ENCODE results near the gene PSAPL1.

PSAPL1 gene

DNA sequence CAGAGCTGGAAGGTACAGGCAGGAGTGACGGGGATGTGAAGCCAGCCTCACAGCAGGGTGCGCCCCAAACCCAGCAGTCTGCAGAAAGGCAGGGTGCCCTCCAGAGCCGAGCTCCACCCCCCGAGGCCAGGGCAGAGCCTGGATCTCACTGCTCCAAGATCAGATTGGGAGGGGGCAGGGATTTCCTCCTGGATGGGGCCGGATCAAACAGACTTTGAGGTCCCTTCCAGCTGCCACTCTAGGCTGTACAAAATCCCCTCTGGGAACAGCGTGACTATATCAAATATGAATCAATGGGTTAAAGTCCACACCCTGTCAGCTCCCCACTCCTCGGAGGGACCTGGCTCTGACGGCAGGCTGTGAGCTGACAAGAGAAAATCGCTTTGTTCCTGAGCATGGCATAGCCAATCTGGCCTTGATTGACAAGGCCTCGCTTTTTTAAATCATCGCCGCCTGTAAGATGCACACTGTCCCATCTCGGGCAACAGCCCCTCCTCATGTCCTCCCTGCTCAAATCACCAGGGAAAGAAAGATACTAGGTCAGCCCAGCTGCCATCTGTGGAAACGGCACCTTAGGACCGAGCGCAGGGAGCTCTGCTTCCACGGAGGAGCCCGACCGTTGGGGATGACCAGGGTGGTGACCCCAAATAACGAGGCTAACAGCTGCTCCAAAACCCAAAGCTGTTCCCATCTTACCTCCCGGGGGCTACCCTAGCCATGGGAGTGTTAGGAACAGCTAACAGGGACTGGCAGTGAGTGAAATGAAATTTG lies 39.9 kb downstream of the PSAPL1 start:
- no peaks in the 10 kb centered on the region for H3K36me3 Mint-ChIP-seq
- H3K4me1 Mint-ChIP-seq, result no peaks in the 10 kb centered on the region
- peaks cover 11% of the 10 kb centered on the region for H3K27me3 Mint-ChIP-seq
- no peak for DNase-seq
- H3K27ac Mint-ChIP-seq, result no peak overlapping the region
- CTCF ChIA-PET, result no interaction called here
- no peak overlapping the region for H3K4me3 Mint-ChIP-seq
- no peaks in the 10 kb centered on the region for H3K9me3 Mint-ChIP-seq

DNA sequence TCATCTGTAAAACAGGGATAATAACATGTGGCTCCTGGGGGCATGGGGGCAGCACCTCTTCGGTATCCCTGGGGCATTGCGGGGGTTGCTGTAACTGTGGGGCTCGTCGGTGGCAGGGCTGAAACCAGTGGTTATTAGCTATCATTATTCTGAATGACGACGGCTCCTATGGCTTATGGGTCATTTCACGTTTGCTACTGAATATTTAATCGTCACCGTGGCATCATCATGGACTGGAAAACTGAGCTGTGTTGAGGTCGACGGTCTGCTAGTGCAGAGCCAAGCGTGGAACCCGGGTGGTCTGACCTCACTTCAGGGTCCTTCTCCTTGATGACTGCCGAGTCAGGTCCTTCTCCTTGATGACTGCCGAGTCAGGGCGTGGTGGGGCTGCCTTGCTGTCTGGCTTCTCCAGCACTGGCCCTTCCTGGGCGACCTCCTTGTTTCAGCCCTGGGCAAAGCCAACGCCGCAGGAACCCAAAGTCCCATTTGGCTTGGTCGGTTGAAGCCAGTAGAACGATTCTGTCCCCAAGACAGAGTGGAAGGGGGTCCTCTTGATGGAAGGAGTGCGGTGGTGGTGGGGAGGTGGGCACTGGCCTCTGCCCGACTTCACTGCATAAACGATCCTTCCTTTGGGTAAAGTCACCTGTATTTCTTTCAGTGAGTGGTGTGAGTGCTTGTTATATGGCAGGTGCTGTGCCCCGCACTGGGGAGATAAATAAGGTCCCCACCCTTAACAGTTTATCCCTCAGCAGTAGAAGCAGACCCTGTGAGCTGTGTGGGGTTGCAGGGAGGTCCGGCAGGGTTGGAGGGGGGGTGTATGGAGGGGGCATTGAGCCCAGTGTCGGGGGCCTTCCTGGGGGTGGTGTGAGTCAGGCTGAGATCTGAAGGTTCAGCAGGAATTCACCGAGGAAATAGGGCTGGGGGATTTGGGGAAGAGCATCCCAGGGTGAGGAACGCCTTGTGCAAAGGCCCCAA lies 40.8 kb downstream of the PSAPL1 start:
- H3K4me1 Mint-ChIP-seq, result no peaks in the 10 kb centered on the region
- peaks cover 11% of the 10 kb centered on the region for H3K27me3 Mint-ChIP-seq
- H3K36me3 Mint-ChIP-seq, result no peaks in the 10 kb centered on the region
- DNase-seq, result no peak
- no peaks in the 10 kb centered on the region for H3K9me3 Mint-ChIP-seq
- H3K4me3 Mint-ChIP-seq, result no peak overlapping the region
- CTCF ChIA-PET, result no interaction called here
- no peak overlapping the region for H3K27ac Mint-ChIP-seq

DNA sequence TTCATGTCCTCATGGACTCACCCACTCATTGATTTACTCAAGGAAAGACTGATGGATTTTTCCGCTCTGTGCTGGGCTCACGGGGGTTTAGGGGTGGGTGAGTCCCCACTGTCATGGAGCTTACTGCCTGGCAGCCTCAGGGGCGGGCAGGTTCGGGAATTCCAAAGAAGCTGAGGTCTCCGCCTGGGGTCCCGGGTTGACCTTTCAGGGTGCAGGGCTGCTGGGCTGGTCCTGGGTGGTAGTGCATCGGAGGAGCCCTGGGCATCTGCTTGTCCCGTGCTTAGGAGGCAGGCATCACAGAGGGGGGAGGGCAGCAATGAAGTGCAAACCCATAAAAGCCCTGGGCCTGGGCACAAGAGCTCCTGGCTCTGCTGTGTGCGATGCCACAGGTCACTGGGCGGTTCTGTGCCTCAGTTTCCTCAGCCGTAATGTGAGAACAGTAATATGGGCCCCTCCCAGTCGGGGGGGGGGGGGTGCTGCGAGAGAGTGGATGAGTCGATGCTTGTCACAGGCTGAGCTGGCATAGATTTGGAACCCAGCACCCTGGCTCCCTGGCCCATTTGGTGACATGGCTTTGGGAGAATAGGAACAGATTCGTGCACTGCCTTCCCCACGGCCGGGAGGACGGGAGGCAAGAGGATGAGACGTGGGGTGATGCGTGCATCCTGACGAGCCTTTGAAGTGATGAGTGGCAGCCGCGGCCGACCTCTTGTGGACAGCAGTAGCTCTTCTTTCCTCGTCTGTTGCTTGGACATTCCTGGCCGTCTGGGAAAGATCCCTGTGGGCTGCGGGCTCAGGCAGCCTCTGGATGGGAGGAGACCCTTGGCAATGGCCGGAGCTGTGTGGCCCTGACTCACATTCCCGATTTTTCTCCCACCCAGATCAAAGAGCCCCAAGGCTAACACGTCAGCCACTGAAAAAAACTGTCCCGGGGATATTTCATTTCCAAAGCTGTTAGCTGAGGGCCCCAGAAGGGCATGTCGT lies 42.0 kb downstream of the PSAPL1 start:
- no peak for DNase-seq

DNA sequence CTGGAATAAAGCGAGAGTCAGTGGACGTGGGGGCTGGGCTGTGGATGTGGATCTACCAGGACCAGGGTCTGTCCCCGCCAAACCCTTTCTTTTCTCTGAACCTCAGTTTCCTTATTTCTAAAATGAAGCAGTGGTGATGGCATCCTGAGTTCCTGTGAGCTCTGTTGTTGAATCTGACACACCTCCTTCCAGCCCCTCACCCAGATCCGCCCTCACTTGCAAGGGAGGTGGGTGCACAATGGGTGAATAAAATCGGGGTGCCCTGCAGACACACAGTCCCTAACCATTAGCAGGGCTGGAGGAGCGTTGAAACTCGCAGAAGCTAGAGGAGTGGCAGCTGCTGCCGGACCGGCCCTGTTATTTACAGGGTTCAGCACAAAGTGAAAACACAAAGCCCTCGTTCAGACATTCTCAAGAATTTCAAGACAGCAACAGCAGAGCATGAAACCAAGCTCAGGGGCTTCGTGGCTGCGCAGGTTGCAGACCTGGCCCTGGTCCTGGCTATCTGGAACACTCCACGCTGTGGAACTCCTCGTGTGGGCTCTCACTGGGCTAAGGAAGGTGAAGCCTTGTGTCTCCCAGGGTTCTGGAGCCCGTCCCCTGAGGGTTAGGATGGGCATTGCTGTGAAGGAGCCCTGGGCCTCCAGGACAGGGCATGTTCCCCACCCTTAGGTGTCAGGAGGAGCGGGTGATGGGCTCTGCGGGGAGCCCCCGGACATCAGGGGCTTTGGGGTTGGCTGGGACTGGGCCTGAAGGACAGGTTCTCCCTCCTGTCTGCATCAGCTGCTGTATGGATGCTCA lies 42.9 kb downstream of the PSAPL1 start:
- no peak for DNase-seq
- H3K36me3 Mint-ChIP-seq, result no peaks in the 10 kb centered on the region
- H3K4me1 Mint-ChIP-seq, result no peaks in the 10 kb centered on the region
- no peaks in the 10 kb centered on the region for H3K27me3 Mint-ChIP-seq
- H3K4me3 Mint-ChIP-seq, result no peak overlapping the region
- no peak overlapping the region for H3K27ac Mint-ChIP-seq
- CTCF ChIA-PET, result no interaction called here
- peaks cover 14% of the 10 kb centered on the region for H3K9me3 Mint-ChIP-seq

More for the DNA sequence above, 42.0 kb downstream of the PSAPL1 start:
- Mint-ChIP-seq H3K4me3 (no peak overlapping the region), H3K9me3 (peaks cover 7% of the 10 kb centered on the region), H3K27ac (no peak overlapping the region), H3K4me1 (no peaks in the 10 kb centered on the region), H3K27me3 (peaks cover 7% of the 10 kb centered on the region), H3K36me3 (no peaks in the 10 kb centered on the region)
- CTCF ChIA-PET, result no interaction called here

DNA sequence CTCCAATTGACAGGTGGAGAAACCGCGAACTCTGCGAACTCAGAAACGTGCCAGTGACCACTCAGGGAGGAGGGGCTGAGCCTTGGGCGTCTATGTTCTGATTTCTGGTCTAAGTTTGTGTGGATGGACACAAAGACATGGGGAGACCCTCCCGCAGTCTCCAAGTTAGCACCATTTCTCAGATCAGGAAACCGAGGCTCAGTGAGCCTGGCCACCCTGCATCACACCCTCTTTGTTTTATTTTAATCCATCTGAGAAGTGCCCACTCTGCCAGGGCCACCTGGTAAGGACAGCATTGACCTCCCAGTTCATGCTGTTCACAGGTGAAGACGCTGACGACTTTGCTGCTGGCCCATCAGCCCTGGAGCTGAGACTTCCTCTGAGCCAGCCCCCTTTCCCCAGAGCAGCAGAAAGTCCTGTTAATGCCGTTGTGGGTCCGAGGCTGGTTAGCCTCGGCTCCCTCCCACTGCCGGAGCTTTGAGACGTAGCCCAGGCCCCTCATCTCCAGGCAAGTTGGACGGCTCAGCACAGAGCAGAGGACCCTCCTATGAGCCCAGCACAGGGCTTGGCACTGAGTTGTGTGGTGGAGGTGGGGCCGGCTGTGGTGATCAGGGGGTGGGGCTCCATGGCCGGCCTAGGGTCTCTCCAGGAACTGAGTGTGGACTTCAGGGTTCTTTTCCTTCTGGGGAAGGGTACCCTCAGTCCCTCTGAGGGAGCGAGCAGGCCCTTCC lies 43.7 kb downstream of the PSAPL1 start:
- H3K27me3 Mint-ChIP-seq, result no peaks in the 10 kb centered on the region
- DNase-seq, result no peak
- no peak overlapping the region for H3K4me3 Mint-ChIP-seq
- H3K27ac Mint-ChIP-seq, result no peak overlapping the region
- peaks cover 19% of the 10 kb centered on the region for H3K9me3 Mint-ChIP-seq
- no peaks in the 10 kb centered on the region for H3K4me1 Mint-ChIP-seq
- H3K36me3 Mint-ChIP-seq, result no peaks in the 10 kb centered on the region
- CTCF ChIA-PET, result no interaction called here

DNA sequence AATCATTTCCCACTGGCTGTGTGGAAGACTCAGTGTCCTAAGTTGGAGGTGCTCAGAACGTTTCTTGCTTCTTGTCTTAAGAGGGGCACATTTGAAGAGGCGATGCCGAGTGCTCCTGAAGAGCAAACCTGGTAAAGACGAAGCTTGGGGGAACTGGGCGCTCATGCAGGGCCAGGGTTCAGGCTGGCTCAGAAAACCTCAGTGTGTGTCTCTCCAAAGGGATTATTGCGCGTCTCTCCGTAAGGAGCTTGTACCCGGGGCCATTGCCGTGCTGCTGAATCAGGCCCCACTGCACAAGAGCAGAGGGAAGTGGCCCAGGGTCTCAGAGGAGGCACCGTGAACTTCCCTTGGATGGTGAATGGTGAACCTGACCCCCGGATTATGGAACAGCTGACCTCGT lies 44.4 kb downstream of the PSAPL1 start:
- no peak overlapping the region for H3K27ac Mint-ChIP-seq

DNA sequence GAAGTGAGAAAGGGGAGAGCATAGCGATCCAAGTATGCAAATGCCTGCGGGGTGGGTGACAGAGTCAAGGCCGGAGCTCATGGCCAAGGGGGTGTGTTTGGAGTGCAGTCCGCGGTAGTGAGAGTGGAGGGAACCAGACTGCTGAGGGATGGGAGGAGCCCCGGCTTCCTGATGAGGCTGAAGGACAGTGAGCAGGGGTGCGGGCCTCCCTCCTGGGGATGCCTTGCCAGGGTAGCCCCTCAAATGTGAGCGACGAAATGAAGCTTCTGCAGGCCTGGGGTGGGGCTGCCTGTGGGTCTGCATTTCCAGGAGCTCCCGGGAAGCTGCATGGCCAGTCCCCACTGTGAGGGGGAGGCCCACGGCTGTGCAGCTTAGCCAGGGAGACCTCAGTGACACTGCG lies 45.0 kb downstream of the PSAPL1 start:
- Mint-ChIP-seq H3K9me3 (peaks cover 22% of the 10 kb centered on the region), H3K27ac (no peak overlapping the region), H3K4me1 (no peaks in the 10 kb centered on the region), H3K36me3 (no peaks in the 10 kb centered on the region), H3K27me3 (no peaks in the 10 kb centered on the region), H3K4me3 (no peak overlapping the region)
- CTCF ChIA-PET, result no interaction called here
- no peak for DNase-seq

More for the DNA sequence above, 44.4 kb downstream of the PSAPL1 start:
- Mint-ChIP-seq H3K4me1 (no peaks in the 10 kb centered on the region), H3K27me3 (no peaks in the 10 kb centered on the region), H3K36me3 (no peaks in the 10 kb centered on the region), H3K9me3 (peaks cover 22% of the 10 kb centered on the region), H3K4me3 (no peak overlapping the region)
- CTCF ChIA-PET, result no interaction called here
- DNase-seq, result no peak

DNA sequence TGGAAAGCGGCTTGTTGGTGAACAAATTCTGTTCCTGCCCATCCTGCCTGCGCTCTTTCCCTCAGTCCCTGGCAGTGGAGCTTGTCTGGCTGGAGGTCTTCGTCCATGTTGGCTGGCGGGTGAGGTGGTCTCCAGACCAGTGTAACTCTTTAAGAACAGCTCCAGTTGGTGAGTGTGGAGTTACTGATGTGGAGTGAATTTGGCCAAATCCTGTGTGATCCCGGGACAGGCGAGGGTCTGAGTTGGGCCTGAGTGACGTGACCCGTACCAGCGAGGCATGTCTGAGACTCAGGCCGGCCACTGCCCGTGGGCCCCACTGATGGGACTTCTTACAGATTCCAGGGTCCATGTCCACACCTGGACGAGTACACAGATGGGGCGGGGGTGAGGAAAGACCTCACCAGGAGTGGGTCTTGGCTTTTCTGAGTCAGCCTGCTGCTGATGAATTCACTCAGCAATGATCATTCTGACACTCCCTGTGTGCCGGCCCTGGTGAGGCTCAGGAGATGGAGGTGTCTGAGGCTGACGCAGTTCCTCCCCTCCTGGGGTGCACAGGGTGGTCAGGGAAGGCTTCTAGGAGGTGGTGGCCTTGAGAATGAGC lies 45.5 kb downstream of the PSAPL1 start:
- CTCF ChIA-PET, result no interaction called here
- no peaks in the 10 kb centered on the region for H3K36me3 Mint-ChIP-seq
- H3K9me3 Mint-ChIP-seq, result peaks cover 23% of the 10 kb centered on the region
- no peaks in the 10 kb centered on the region for H3K4me1 Mint-ChIP-seq
- no peak overlapping the region for H3K27ac Mint-ChIP-seq
- DNase-seq, result peak; percentile 9
- H3K4me3 Mint-ChIP-seq, result no peak overlapping the region
- no peaks in the 10 kb centered on the region for H3K27me3 Mint-ChIP-seq

DNA sequence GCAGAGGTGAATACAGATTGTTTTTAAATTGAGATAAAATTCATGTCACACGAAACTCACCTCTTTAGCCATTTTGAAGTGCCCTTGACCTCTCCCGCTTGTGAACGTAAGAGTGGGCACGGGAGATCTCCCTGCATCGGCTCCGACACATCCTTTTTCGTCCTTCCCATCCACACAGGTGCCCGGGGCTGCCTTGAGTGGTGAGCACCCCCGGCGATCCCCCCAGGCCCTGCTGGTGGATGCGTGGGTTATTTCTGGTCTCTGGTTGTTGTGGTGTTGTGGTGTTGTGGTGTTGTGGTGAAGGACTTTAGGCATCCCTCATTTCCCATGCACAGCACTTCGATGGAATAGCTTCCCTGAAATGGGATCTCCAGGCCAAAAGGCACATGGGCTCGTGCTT lies 46.1 kb downstream of the PSAPL1 start:
- Mint-ChIP-seq H3K4me3 (no peak overlapping the region), H3K27me3 (no peaks in the 10 kb centered on the region), H3K36me3 (no peaks in the 10 kb centered on the region), H3K27ac (no peak overlapping the region), H3K9me3 (peaks cover 25% of the 10 kb centered on the region), H3K4me1 (no peaks in the 10 kb centered on the region)
- CTCF ChIA-PET, result no interaction called here
- peak; percentile 14 for DNase-seq

DNA sequence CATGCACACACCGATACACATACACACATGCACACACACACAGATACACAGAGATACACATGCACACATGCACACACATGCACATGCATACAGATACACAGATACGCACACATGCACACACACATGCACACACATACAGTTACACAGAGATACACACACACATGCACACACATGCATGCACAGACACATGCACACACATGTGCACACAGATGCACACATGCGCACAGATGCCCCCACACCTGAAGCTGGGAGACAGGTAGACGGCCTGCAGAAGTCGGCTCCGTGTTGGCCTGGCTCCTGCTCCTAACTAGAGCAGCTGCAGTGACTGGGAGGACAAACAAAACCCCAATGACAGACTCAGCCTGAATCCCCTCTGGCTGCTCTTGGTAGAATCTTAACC lies 46.8 kb downstream of the PSAPL1 start:
- CTCF ChIA-PET, result no interaction called here
- no peaks in the 10 kb centered on the region for H3K27me3 Mint-ChIP-seq
- peak; percentile 1 for DNase-seq

DNA sequence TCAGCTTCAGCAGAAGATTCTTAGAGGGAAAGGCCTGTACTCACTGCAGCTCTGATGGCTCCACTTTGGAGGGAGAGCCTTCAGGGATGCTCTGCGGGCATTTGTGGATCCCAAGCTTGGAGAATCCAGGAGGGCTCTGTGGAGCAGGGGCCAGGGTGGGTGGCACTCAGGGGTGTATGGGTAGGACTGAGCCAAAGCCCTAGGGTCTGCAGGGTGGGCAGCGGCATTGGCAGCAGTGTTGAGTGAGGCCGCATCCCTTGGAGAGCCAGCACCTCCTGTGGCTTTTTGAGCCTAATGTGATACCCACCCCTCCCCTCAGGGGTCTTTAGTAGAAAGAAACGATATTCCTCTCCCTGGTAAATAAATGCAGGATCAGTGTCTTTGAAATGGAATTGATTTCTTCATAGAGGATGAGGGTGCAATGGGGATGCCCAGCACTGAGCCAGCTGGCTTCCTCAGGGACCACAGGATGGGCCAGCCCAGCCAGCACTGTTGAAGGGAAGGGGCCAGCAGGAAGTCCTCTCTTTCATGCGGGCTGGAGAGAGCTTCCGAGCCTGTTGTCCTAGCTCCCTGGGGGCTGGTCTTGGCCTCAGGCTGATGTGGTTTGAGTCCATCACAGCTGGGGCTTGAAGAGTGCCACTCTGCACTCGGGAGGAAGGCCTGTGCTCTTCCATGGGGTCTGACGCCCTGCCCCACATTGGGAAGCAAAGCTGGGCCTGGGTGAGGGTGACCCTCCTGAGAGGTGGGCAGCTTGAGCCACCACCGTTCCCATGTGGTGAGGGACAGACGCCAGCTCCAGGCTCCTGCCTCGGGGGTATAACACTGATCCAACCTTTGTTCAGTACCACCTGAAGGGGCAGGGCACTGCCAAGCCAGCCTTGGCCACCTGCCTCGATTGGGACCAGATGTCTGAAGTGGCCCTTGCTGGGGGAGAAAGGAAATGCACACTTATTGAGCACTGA lies 49.5 kb downstream of the PSAPL1 start:
- Mint-ChIP-seq H3K27ac (no peak overlapping the region), H3K4me3 (no peak overlapping the region), H3K4me1 (no peaks in the 10 kb centered on the region), H3K9me3 (peaks cover 25% of the 10 kb centered on the region), H3K36me3 (no peaks in the 10 kb centered on the region), H3K27me3 (peaks cover 2% of the 10 kb centered on the region)
- CTCF ChIA-PET, result no interaction called here
- DNase-seq, result no peak

More for the DNA sequence above, 46.8 kb downstream of the PSAPL1 start:
- Mint-ChIP-seq H3K4me1 (no peaks in the 10 kb centered on the region), H3K27ac (no peak overlapping the region), H3K9me3 (peaks cover 25% of the 10 kb centered on the region), H3K4me3 (no peak overlapping the region), H3K36me3 (no peaks in the 10 kb centered on the region)

Data from activated naive CD4-positive, alpha-beta T cell treated with anti-CD3 and anti-CD28 coated beads, Interleukin-2, amount 10 ng/mL, durations not matched to agents 7 days and 5 days (primary cell).